Lung (tissue), 12 donors: ENCODE data around the gene TM4SF1. TPM values are rescaled to one million over a fixed set of nuclear protein-coding genes. Genes with fewer than 3 reads are reported as not detected.

Experiments
- ATAC-seq: fragments of 200-7000 bp; cut with Tn5 transposase; one replicate; pipeline ENCODE4 v1.9.1; 2020; ENCODE audit warnings: moderate number of reproducible peaks; ENCODE audit not compliant: insufficient read depth, low FRiP score
- DNase-seq, 3 donors: peaks; one replicate each; pipeline ENCODE4 v3.0.0-alpha.2; 2013 to 2017
- H3K27ac ChIP-seq, 2 donors: one replicate each; pipeline ENCODE4 v1.5.1; 2013; ENCODE audit warnings: mild to moderate bottlenecking in 2 of 2, moderate library complexity in 2 of 2, control low read depth in 1 of 2, inconsistent platforms in 1 of 2, low read depth in 1 of 2, low read length in 1 of 2
- H3K27me3 ChIP-seq, 3 donors: one replicate each; pipeline ENCODE4 v1.5.1; 2013; ENCODE audit warnings: low read length in 2 of 3; ENCODE audit not compliant: control insufficient read depth in 3 of 3, insufficient read depth in 3 of 3
- H3K36me3 ChIP-seq, 4 donors: one replicate each; pipeline ENCODE4 v1.5.1; 2013; ENCODE audit warnings: low read length in 4 of 4, mild to moderate bottlenecking in 1 of 4, moderate library complexity in 1 of 4; ENCODE audit not compliant: control insufficient read depth in 4 of 4, insufficient read depth in 4 of 4
- H3K4me1 ChIP-seq, 5 donors: one replicate each; pipeline ENCODE4 v1.5.1; 2013; ENCODE audit warnings: low read length in 5 of 5, mild to moderate bottlenecking in 2 of 5, moderate library complexity in 1 of 5; ENCODE audit not compliant: control insufficient read depth in 5 of 5, insufficient read depth in 5 of 5
- H3K4me3 ChIP-seq: one replicate; pipeline ENCODE4 v1.5.1; 2013; ENCODE audit warnings: mild to moderate bottlenecking, control low read depth, moderate library complexity
- H3K9ac ChIP-seq, 2 donors: one replicate each; pipeline ENCODE4 v1.5.1; 2013; ENCODE audit warnings: low read length in 2 of 2, control low read depth in 1 of 2; ENCODE audit not compliant: insufficient read depth in 1 of 2
- H3K9me3 ChIP-seq, 4 donors: one replicate each; pipeline ENCODE4 v1.5.1; 2013; ENCODE audit warnings: low read length in 3 of 4, mild to moderate bottlenecking in 1 of 4, moderate library complexity in 1 of 4; ENCODE audit not compliant: control insufficient read depth in 4 of 4, insufficient read depth in 3 of 4
- WGBS, 2 donors: extraction: QIAGEN DNeasy Blood & Tissue Kit; methylation state at CpG; one replicate each; pipeline ENCODE4 v1.1.7; 2013; 5-methylcytosine and 5-hydroxymethylcytosine counted together
- polyA plus RNA-seq, 2 donors: library from polyadenylated mRNA; stranded (reverse); fragments of 200-250 nt; gene quantifications; one replicate each; pipeline ENCODE4 v1.2.1, GENCODE V29; 2013
- total RNA-seq, 2 donors: library from RNA; depleted of rRNA in 1 of 2; stranded (reverse); fragments of >200 nt in 1 of 2; gene quantifications; one replicate each; pipeline ENCODE4 v1.2.1, GENCODE V29; 2014 to 2021
- TF ChIP-seq, protein P1 (sequence below): IDR thresholded peaks from 2 replicates; pipeline ENCODE4 v1.5.1; 2012; ENCODE audit warnings: mild to moderate bottlenecking; ENCODE audit errors: control extremely low read depth, extremely low read depth
- donor health status: control.
- donor health status: control.
- donor health status: Bipolar disorder and iron deficiency.
- donor health status: healthy.
- donor health status: DM: yes; HTN: yes; CAD: no.

TM4SF1 gene
- total and polyA plus RNA-seq, 4 donors: 177 to 281 (median 238) TPM

GRCh38 chr3:149371001-149371722 is 6.3 kb downstream of the TM4SF1 start:
- no peaks in the 10 kb centered on the region for H3K27me3 ChIP-seq
- H3K9ac ChIP-seq: no peak overlapping the region
- DNase-seq (peak in 1 of 3 donors; percentile 39), ATAC-seq (no peak)
- H3K27ac ChIP-seq: peak overlapping the region; percentile 59 to 60
- H3K9me3 ChIP-seq: peaks cover 0 to 2% (median 0%) of the 10 kb centered on the region in 4 donors
- H3K4me3 ChIP-seq: no peak overlapping the region
- TF ChIP-seq, protein P1, sequence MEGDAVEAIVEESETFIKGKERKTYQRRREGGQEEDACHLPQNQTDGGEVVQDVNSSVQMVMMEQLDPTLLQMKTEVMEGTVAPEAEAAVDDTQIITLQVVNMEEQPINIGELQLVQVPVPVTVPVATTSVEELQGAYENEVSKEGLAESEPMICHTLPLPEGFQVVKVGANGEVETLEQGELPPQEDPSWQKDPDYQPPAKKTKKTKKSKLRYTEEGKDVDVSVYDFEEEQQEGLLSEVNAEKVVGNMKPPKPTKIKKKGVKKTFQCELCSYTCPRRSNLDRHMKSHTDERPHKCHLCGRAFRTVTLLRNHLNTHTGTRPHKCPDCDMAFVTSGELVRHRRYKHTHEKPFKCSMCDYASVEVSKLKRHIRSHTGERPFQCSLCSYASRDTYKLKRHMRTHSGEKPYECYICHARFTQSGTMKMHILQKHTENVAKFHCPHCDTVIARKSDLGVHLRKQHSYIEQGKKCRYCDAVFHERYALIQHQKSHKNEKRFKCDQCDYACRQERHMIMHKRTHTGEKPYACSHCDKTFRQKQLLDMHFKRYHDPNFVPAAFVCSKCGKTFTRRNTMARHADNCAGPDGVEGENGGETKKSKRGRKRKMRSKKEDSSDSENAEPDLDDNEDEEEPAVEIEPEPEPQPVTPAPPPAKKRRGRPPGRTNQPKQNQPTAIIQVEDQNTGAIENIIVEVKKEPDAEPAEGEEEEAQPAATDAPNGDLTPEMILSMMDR: no peak
- peaks cover 4 to 12% (median 6%) of the 10 kb centered on the region in 5 donors for H3K4me1 ChIP-seq
- WGBS, 2 donors: 26 to 41% methylated on average over 7 of the region's 7 CpGs
- H3K36me3 ChIP-seq: peaks cover 0 to 2% (median 0%) of the 10 kb centered on the region in 4 donors

DNA sequence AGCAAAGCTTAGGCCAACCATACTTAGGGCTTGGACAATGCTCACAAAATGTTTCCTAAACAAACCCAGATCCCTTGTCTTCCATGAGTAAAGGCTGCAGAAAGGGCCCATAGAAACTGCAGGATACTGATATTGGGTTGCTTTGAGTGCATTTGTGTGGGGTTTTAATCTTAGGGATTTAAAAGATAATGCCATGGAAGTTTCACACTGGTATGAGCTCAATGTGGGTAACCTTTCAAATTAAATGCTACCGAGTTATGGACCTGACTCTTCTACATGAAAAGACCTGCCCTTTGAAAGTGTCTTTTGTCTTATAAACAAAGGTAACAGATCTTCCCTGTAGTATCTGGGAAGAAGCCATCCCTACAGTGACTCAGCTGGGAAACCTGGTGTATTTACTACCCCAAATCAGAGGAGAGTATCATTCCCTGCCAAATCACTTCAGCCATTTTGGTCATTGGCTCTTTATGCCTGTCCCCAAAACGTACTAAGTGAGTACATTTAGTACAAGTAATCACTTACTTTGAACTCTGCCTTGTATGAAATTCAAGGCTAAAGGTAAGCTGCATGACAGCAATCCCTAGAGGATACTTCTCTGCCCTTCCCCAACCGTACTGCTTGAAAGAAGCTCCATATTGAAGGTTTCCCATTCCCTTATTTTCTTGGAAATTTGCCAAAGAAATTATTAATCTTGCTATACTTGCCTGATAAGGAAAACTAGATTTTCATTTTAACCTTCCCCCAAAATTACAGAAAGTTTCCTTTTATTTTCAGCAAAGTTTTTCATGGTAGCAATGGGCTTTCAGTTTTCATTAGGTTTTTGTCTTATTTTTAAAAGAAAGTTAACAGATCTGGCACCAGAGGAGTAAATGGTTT is 7.2 kb downstream of the TM4SF1 start:
- ATAC-seq (no peak), DNase-seq (no peak)
- Histone ChIP-seq H3K9ac (no peak overlapping the region), H3K27me3 (no peaks in the 10 kb centered on the region), H3K4me1 (peaks cover 0 to 10% (median 5%) of the 10 kb centered on the region in 5 donors), H3K9me3 (no peaks in the 10 kb centered on the region), H3K27ac (peak overlapping the region in 1 of 2 donors; percentile 40), H3K36me3 (peaks cover 0 to 2% (median 0%) of the 10 kb centered on the region in 4 donors), H3K4me3 (no peak overlapping the region)
- TF ChIP-seq, protein P1: no peak
- whole genome bisulfite sequencing, 2 donors: 59 to 75% methylated on average over 3 of the region's 3 CpGs

DNA sequence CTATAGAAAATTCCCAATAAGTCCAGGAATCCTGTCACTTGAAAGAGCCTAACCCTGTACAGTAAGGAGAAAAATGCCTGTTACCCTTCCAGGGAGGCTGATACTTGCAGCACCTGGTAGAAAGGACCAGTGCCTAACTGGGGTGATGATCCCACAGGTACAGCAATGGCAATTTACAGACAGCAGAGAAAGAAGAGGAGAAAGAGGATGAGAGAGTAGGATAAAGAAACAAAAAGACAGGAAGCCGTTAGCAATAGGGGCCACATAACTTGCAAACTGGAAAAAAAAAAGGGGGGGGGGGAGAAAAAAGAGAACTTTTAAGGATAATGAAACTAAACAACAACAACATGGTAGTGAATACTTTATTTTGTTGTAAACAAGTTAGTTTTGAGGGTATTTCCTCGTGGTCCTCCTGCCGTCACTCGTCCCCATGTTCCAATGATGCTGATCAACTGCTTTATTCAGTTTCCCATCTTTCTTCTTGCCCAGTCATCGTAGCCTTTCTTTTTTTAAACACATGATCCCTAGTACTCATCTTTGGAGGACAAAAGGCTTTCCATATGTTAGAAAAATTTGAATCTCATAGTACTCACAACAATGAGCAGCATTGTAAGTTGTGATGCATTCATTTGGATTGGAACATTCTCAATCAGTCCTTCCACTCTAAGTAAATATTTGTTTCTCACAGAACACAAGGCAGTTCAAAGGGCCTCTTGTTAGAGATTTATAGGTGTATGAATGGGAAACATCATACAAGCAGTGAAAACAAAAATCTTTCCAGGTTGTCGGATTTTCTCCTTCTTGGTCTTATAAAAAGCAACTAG is 8.6 kb downstream of the TM4SF1 start:
- 75 to 84% methylated on average over 6 of the region's 6 CpGs for WGBS, 2 donors
- H3K4me1 ChIP-seq: peaks cover 0 to 10% (median 5%) of the 10 kb centered on the region in 5 donors
- ATAC-seq: no peak

More for the DNA sequence above, 8.6 kb downstream of the TM4SF1 start:
- DNase-seq: no peak
- no peaks in the 10 kb centered on the region for H3K27me3 ChIP-seq
- no peaks in the 10 kb centered on the region for H3K9me3 ChIP-seq
- H3K9ac ChIP-seq: no peak overlapping the region
- H3K36me3 ChIP-seq: peaks cover 0 to 2% (median 0%) of the 10 kb centered on the region in 4 donors
- no peak overlapping the region for H3K27ac ChIP-seq
- H3K4me3 ChIP-seq: no peak overlapping the region
- TF ChIP-seq, protein P1: no peak
